Measurements from ENCODE around the gene ATR. TPM values are rescaled to one million over a fixed set of nuclear protein-coding genes. Genes with fewer than 3 reads are reported as not detected.

The ATR gene
- polyA plus RNA-seq, 3 donors: 6.3 to 16.4 (median 6.6) TPM

DNA sequence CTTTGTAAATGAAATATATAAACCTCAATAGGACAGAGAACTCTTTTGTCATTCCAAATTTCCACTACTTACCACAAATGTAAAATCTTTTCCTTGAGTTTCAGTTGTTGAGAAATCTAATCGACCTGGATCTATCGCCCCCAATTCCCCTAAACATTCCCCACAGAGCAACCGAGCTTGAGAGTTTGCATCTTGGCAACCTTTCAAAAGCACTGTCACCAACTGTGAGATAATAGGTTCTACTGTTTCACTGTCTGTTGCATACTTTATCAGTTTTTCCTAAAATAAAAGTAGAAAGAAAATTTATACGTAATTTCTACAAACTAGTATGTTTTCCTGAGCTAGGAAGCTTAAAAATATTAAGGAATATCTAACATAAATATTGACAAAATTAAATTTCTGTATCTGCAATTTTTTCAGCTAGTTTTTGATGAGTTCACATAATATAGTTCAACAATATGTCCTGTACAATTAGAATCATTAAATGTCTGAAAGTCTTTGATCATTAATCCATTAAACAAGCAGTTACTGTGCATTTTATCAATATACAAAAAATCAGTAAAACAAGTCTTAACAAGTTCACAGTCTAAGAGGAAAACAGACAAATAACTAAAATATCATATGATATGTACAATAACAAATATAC, 54.5 kb downstream of the ATR start:
- no peak for DNase-seq
- Histone ChIP-seq H3K27me3 (ENCODE audit: control insufficient read depth in 2 of 2, insufficient read depth in 2 of 2, low read length in 2 of 2) (no peaks in the 10 kb centered on the region), H4K20me1 (ENCODE audit: insufficient read depth, low read length) (no peaks in the 10 kb centered on the region), H3K9me3 (replicated peaks in 1 of 2; ENCODE audit: control insufficient read depth in 1 of 2, insufficient read depth in 1 of 2, low read length in 2 of 2) (no peaks in the 10 kb centered on the region), H3K4me1 (ENCODE audit: control insufficient read depth in 1 of 2, insufficient read depth in 2 of 2, low read length in 2 of 2) (no peaks in the 10 kb centered on the region), H3K79me2 (ENCODE audit: insufficient read depth, low read length) (no peaks in the 10 kb centered on the region), H3K9ac (ENCODE audit: insufficient read depth, low read length, poor library complexity, severe bottlenecking) (no peak overlapping the region), H3K36me3 (replicated peaks in 1 of 2; ENCODE audit: control insufficient read depth in 1 of 2, insufficient read depth in 2 of 2, low read length in 2 of 2) (peaks cover 43 to 57% of the 10 kb centered on the region in 2 donors), H3K27ac (ENCODE audit: low read depth in 1 of 2, low read length in 2 of 2) (no peak overlapping the region), H2AFZ (ENCODE audit: insufficient read depth, low read depth, low read length, poor library complexity, severe bottlenecking) (no peak overlapping the region), H3K4me2 (replicated peaks; ENCODE audit: extremely low read depth, low read length, poor library complexity, severe bottlenecking) (no peak overlapping the region), H3K4me3 (replicated peaks in 1 of 3; ENCODE audit: low read depth in 2 of 3, low read length in 3 of 3) (no peak overlapping the region)
- Mint-ChIP-seq H3K4me1 (no peaks in the 10 kb centered on the region), H3K9me3 (peaks cover 0 to 6% (median 2%) of the 10 kb centered on the region in 7 donors), H3K36me3 (peaks cover 45 to 59% of the 10 kb centered on the region in 2 donors), H3K4me3 (no peak overlapping the region), H3K27me3 (ENCODE audit: low read depth in 3 of 3) (no peaks in the 10 kb centered on the region), H3K27ac (peak overlapping the region in 1 of 7 donors; percentile 25)
- WGBS (ENCODE audit: insufficient coverage): no CpG with 5 or more reads among the region's 4 CpGs
- intact Hi-C loops (cut with micrococcal nuclease): no loop called here
- TF ChIP-seq CTCF (IDR thresholded peaks at IDR 0.05): no peak

DNA sequence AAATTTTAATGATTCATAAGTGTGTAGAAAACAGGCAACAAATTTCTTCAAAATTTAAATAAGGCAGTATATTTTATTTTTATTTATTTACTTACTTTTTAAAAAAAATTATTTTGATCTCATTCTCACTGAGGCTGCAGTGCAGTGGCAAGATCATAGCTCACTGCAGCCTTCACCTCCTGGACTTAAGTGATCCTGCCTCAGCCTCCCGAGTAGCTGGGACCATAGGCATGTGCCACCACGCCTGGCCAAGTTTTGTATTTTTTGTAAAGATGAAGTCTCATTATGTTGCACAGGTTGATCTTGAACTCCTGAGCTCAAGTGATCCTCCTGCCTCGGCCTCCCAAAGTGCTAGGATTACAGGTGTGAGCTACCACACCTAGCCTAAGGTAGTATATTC, 69.5 kb downstream of the ATR start:
- H3K36me3 Mint-ChIP-seq: peaks cover 46 to 77% of the 10 kb centered on the region in 2 donors
- no peak overlapping the region for H3K9ac ChIP-seq (ENCODE audit: insufficient read depth, low read length, poor library complexity, severe bottlenecking)
- H3K27ac ChIP-seq (ENCODE audit: low read depth in 1 of 2, low read length in 2 of 2): no peak overlapping the region
- no peaks in the 10 kb centered on the region for H3K9me3 ChIP-seq (replicated peaks in 1 of 2; ENCODE audit: control insufficient read depth in 1 of 2, insufficient read depth in 1 of 2, low read length in 2 of 2)
- DNase-seq: no peak
- H3K79me2 ChIP-seq (ENCODE audit: insufficient read depth, low read length): no peaks in the 10 kb centered on the region
- H3K27me3 ChIP-seq (ENCODE audit: control insufficient read depth in 2 of 2, insufficient read depth in 2 of 2, low read length in 2 of 2): no peaks in the 10 kb centered on the region
- H2AFZ ChIP-seq (ENCODE audit: insufficient read depth, low read depth, low read length, poor library complexity, severe bottlenecking): no peak overlapping the region
- no peaks in the 10 kb centered on the region for H4K20me1 ChIP-seq (ENCODE audit: insufficient read depth, low read length)
- H3K27ac Mint-ChIP-seq: peak overlapping the region in 1 of 7 donors; percentile 46
- no CpG with 5 or more reads among the region's 3 CpGs for WGBS (ENCODE audit: insufficient coverage)
- H3K27me3 Mint-ChIP-seq (ENCODE audit: low read depth in 3 of 3): peaks cover 0 to 2% (median 0%) of the 10 kb centered on the region in 3 donors
- H3K36me3 ChIP-seq (replicated peaks in 1 of 2; ENCODE audit: control insufficient read depth in 1 of 2, insufficient read depth in 2 of 2, low read length in 2 of 2): peaks cover 48 to 82% of the 10 kb centered on the region in 2 donors
- H3K4me3 ChIP-seq (replicated peaks in 1 of 3; ENCODE audit: low read depth in 2 of 3, low read length in 3 of 3): no peak overlapping the region
- no peak for TF ChIP-seq CTCF (IDR thresholded peaks at IDR 0.05)
- H3K9me3 Mint-ChIP-seq: peaks cover 0 to 3% (median 0%) of the 10 kb centered on the region in 7 donors
- H3K4me3 Mint-ChIP-seq: no peak overlapping the region
- no peaks in the 10 kb centered on the region for H3K4me1 ChIP-seq (ENCODE audit: control insufficient read depth in 1 of 2, insufficient read depth in 2 of 2, low read length in 2 of 2)
- no peak overlapping the region for H3K4me2 ChIP-seq (replicated peaks; ENCODE audit: extremely low read depth, low read length, poor library complexity, severe bottlenecking)
- intact Hi-C loops (cut with micrococcal nuclease): no loop called here
- no peaks in the 10 kb centered on the region for H3K4me1 Mint-ChIP-seq

Measured in CD14-positive monocyte (primary cell).